SK-N-MC (cell line): ENCODE results near the gene NABP2.

ENCODE experiments used
- EZH2 ChIP-seq: fragments of 200-600 bp; sonication (generic); IDR thresholded peaks from one replicate; pipeline ENCODE4 v1.6.1; 2017; ENCODE audit warnings: antibody characterized with exemption
- FOXP2 ChIP-seq: optimal IDR thresholded peaks from 2 replicates; pipeline ENCODE3; 2011; ENCODE audit warnings: mild to moderate bottlenecking, moderate library complexity; ENCODE audit not compliant: insufficient read depth; ENCODE audit errors: extremely low read length, control extremely low read depth
- POLR2AphosphoS5 ChIP-seq: IDR thresholded peaks from 2 replicates; pipeline ENCODE4 v1.6.1; 2012; ENCODE audit warnings: mild to moderate bottlenecking, low read depth, low read length, borderline replicate concordance

GRCh38 chr12:56236985-56237384, 12.8 kb downstream of the NABP2 start:
- TF ChIP-seq POLR2AphosphoS5 (no peak), EZH2 (no peak), FOXP2 (no peak)
